HG03103 (cell line): ENCODE measurements around the gene CHCHD10.
A peak's percentile ranks its signal among the peaks of the same experiment; 100 is the strongest.
"Not testable (repeated sequence)": the region's sequence is repeated elsewhere in the genome, so short reads cannot be mapped to it uniquely, and the experiment has no call there.

Source experiments
- ATAC-seq: cut with Tn5 transposase; IDR thresholded peaks from one replicate; pipeline ENCODE4 v1.9.1; 2021; ENCODE audit warnings: low read depth; ENCODE audit not compliant: unreplicated experiment

CHCHD10 gene

GRCh38 chr22:23751441-23751996 is 16.3 kb downstream of the CHCHD10 start:
- ATAC-seq = no peak

- ATAC-seq = peak; percentile 56
Measured at GRCh38 chr22:23750714-23751440, 16.9 kb downstream of the CHCHD10 start, which contains the start of gene ZNF70. TSS of gene ZNF70 (minus strand) at chr22:23751112. CDS start at chr22:23745140, 5,972 bp downstream.

- no peak for ATAC-seq
Measured at GRCh38 chr22:23750367-23750713, 17.4 kb downstream of the CHCHD10 start.

- no peak for ATAC-seq
Measured at GRCh38 chr22:23749841-23750301, 17.9 kb downstream of the CHCHD10 start.

- no peak for ATAC-seq
Measured at GRCh38 chr22:23745791-23746190, 22.0 kb downstream of the CHCHD10 start.

- no peak for ATAC-seq
Measured at GRCh38 chr22:23744485-23744884, 23.3 kb downstream of the CHCHD10 start.

GRCh38 chr22:23744001-23744400 is 23.8 kb downstream of the CHCHD10 start:
- ATAC-seq = no peak

GRCh38 chr22:23743303-23743705 is 24.5 kb downstream of the CHCHD10 start:
- ATAC-seq = no peak

GRCh38 chr22:23742505-23743264 is 25.1 kb downstream of the CHCHD10 start:
- ATAC-seq = no peak

GRCh38 chr22:23737696-23738095 is 30.1 kb downstream of the CHCHD10 start:
- no peak for ATAC-seq

GRCh38 chr22:23728108-23728507 is 39.7 kb downstream of the CHCHD10 start:
- not testable (repeated sequence) for ATAC-seq

- no peak for ATAC-seq
Measured at GRCh38 chr22:23722724-23723123, 45.0 kb downstream of the CHCHD10 start.

GRCh38 chr22:23722160-23722559 is 45.6 kb downstream of the CHCHD10 start:
- no peak for ATAC-seq

GRCh38 chr22:23720855-23721254 is 46.9 kb downstream of the CHCHD10 start:
- ATAC-seq = no peak

- no peak for ATAC-seq
Measured at GRCh38 chr22:23718371-23719165, 49.2 kb downstream of the CHCHD10 start.

GRCh38 chr22:23716811-23717801 is 50.7 kb downstream of the CHCHD10 start:
- peak; percentile 79 for ATAC-seq
